ENCODE measurements around the gene STRA8. TPM values are rescaled to one million over a fixed set of nuclear protein-coding genes. Genes with fewer than 3 reads are reported as not detected.

Gene STRA8
- total RNA-seq, 4 donors from 2014 or later = not detected

DNA sequence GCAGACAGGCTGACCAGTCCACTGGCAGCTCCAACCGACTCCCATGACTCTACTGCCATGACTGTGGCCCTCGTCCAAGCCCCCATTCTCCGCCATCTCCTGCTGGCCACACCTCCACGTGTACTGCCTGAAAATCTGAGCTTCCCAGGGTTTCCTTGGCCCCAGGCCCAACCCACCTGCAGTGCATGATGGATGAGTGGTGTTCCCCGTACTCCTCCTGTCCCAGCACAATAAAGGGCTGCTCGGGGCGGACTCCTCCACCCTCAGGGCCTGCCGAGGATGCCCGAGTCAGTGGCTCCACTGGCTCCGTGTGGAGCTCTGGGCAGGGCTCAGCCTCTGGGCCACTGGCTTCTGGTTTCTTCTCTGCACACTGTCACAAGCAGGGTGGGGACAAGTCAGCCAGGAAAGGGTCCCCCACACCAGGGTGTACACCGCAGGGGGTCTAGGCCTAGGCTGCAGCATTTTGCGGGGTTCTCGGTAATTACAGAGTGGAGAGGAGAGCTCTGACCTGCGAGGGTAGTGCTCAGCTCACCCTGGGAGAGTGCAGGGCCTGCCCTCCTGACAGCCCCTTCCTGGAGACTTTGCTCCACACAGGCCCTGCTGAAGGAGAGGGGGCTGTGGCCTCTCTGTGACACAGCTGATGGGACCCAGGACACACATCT, 37.5 kb upstream of the STRA8 start:
- DNase-seq (ENCODE audit: low spot score) (no peak), ATAC-seq (ENCODE audit: low FRiP score) (no peak)
- TF ChIP-seq, protein P1, sequence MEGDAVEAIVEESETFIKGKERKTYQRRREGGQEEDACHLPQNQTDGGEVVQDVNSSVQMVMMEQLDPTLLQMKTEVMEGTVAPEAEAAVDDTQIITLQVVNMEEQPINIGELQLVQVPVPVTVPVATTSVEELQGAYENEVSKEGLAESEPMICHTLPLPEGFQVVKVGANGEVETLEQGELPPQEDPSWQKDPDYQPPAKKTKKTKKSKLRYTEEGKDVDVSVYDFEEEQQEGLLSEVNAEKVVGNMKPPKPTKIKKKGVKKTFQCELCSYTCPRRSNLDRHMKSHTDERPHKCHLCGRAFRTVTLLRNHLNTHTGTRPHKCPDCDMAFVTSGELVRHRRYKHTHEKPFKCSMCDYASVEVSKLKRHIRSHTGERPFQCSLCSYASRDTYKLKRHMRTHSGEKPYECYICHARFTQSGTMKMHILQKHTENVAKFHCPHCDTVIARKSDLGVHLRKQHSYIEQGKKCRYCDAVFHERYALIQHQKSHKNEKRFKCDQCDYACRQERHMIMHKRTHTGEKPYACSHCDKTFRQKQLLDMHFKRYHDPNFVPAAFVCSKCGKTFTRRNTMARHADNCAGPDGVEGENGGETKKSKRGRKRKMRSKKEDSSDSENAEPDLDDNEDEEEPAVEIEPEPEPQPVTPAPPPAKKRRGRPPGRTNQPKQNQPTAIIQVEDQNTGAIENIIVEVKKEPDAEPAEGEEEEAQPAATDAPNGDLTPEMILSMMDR (IDR thresholded peaks at IDR 0.05) = no peak

DNA sequence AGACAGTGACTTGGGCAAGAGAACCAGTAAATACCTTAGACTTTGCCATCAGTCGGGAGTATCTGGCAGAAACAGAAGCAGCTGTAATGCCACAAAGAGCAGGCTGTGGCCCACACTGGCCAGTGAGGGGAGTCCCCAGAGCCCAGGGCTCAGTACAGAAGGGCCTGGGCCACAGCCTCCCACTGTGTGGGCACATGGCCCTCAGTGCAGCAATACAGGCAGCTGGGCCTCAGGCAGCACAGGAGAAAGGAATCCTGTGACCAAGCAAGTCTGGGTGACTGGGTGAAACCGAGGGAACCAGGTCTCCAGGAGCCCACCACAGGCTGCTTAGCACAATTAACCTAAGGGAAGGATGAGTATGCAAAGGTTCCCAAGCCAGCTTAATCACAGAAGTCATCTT, 36.3 kb upstream of the STRA8 start:
- no peak for ATAC-seq (ENCODE audit: low FRiP score)
- DNase-seq (ENCODE audit: low spot score) = no peak
- TF ChIP-seq, protein P1 (IDR thresholded peaks at IDR 0.05) = no peak

DNA sequence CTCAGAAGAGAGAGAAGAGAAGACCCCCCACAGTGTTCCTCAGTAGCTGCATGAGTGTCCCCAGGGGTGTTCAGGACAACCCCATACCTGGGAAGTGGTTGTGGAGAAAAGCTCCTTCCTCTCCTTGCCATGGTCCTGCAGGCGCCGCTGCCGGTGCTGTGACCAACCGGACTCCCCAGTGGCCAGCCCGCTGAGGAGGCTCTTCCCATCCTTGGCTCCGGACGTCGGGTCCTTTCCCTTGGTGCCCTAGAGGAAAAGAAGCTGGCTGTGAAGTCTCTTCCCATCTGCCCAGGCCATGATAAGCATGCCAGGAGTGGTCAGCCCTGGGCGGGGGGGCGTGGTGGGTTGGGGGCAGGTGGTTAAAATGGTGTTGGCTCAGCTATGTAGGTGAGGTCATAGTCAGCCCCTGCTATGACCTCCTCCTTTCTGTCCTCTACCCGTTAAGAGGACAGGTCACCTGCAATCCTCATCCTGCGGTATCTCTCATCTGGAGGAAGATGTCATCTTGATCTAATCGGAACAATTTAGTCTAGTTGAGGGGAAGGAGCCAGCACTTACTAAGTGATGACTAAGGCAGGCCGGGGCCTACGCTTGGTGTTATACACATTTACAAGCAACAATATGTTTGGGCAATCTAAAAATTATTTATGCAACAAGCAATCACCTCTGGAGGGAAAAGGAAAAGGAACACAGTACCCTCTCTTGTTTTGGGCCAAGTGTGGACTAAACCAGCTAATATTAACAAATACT, 35.6 kb upstream of the STRA8 start:
- TF ChIP-seq, protein P1 (IDR thresholded peaks at IDR 0.05) = no peak
- ATAC-seq (ENCODE audit: low FRiP score) = no peak

GRCh38 chr7:135199439-135199838, 34.2 kb upstream of the STRA8 start:
- DNase-seq (ENCODE audit: low spot score) = no peak
- TF ChIP-seq, protein P1 (IDR thresholded peaks at IDR 0.05) = no peak
- no peak for ATAC-seq (ENCODE audit: low FRiP score)

More for the DNA sequence above, 35.6 kb upstream of the STRA8 start:
- DNase-seq (ENCODE audit: low spot score) = no peak

DNA sequence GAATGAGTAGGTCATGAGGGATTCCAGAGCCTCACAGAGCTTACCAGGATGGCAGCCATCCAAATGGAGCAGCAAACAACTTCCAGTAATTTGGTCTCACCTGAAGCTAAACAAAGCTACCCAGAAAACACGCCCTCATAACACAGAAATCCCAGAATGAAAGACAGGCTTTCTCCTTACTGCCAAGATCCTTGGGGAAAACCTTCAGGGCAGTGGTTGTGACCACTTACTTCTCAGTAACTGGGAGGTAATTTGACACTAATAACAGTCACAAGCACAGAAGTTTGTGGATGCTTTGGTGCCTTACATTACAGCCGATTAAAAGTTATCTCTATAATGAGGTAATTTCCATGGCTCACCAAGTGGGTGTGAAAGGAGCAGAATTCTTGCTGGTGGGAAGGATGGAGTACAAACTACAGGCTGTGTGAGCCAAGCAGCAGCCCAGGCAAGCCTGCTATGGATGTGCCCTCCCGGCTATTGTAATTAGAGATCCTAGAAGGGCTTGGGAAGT, 32.8 kb upstream of the STRA8 start:
- no peak for DNase-seq (ENCODE audit: low spot score)
- no peak for ATAC-seq (ENCODE audit: low FRiP score)
- TF ChIP-seq, protein P1 (IDR thresholded peaks at IDR 0.05) = no peak

DNA sequence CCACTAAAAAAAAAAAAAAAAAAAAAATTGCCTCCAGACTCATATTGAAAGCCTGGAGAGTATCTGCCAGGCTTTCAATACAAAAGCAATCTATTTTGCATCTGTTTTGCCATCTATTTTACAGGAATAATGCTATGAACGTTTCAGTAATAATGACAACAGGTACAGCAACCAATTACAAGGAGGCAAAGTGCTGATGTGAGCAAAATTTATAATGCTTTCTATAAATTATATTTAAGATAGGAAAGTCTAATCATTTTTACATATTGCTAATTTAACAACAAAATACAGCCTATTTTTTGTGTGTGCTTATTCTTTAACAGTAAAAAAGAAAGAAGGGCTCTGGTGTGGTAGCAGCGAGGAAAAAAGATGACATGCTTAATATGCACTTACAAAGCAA, 32.3 kb upstream of the STRA8 start:
- DNase-seq (ENCODE audit: low spot score) (no peak), ATAC-seq (ENCODE audit: low FRiP score) (no peak)
- TF ChIP-seq, protein P1 (IDR thresholded peaks at IDR 0.05) = no peak
